ENCODE measurements around the gene ENPP1. TPM values are rescaled to one million over a fixed set of nuclear protein-coding genes. Genes with fewer than 3 reads are reported as not detected.

Gene ENPP1
- total RNA-seq, 6 donors from 2014 or later = 0.89 to 2.4 (median 1.5) TPM

GRCh38 chr6:131916847-131917246 is 109.0 kb downstream of the ENPP1 start:
- H3K27me3 ChIP-seq = no peaks in the 10 kb centered on the region
- no peaks in the 10 kb centered on the region for H3K4me1 ChIP-seq
- WGBS, 2 donors = 70 to 77% methylated on average over 2 of the region's 2 CpGs
- no peak for TF ChIP-seq POLR2AphosphoS5 (IDR thresholded peaks at IDR 0.05)
- H3K36me3 ChIP-seq = no peaks in the 10 kb centered on the region
- ATAC-seq (ENCODE audit: low FRiP score in 2 of 2) (no peak), DNase-seq (no peak)
- no peak overlapping the region for H3K4me3 ChIP-seq
- no peaks in the 10 kb centered on the region for H3K9me3 ChIP-seq
- H3K27ac ChIP-seq = no peak overlapping the region

GRCh38 chr6:131917318-131917717 is 109.5 kb downstream of the ENPP1 start:
- 61 to 65% methylated on average over 2 of the region's 2 CpGs for WGBS, 2 donors
- Histone ChIP-seq H3K27me3 (no peaks in the 10 kb centered on the region), H3K4me1 (no peaks in the 10 kb centered on the region), H3K27ac (no peak overlapping the region), H3K9me3 (no peaks in the 10 kb centered on the region), H3K4me3 (no peak overlapping the region), H3K36me3 (no peaks in the 10 kb centered on the region)
- no peak for DNase-seq
- ATAC-seq (ENCODE audit: low FRiP score in 2 of 2) = no peak
- TF ChIP-seq CTCF (IDR thresholded peaks at IDR 0.05) (no peak), POLR2AphosphoS5 (IDR thresholded peaks at IDR 0.05) (no peak), POLR2A (IDR thresholded peaks at IDR 0.05) (no peak), EP300 (IDR thresholded peaks at IDR 0.05) (no peak)

GRCh38 chr6:131917763-131918649 is 110.2 kb downstream of the ENPP1 start:
- Histone ChIP-seq H3K27me3 (no peaks in the 10 kb centered on the region), H3K4me1 (no peaks in the 10 kb centered on the region), H3K27ac (no peak overlapping the region), H3K36me3 (no peaks in the 10 kb centered on the region), H3K4me3 (no peak overlapping the region), H3K9me3 (no peaks in the 10 kb centered on the region)
- DNase-seq (no peak), ATAC-seq (ENCODE audit: low FRiP score in 2 of 2) (no peak)
- TF ChIP-seq POLR2AphosphoS5 (IDR thresholded peaks at IDR 0.05) = no peak
- no peak for TF ChIP-seq EP300 (IDR thresholded peaks at IDR 0.05)
- TF ChIP-seq CTCF (IDR thresholded peaks at IDR 0.05) = no peak
- no peak for TF ChIP-seq POLR2A (IDR thresholded peaks at IDR 0.05)
- 72 to 76% methylated on average over 6 of the region's 6 CpGs for WGBS, 2 donors

GRCh38 chr6:131918650-131919355 is 111.0 kb downstream of the ENPP1 start:
- ATAC-seq (ENCODE audit: low FRiP score in 2 of 2) = peak in 1 of 2 donors; percentile 46
- DNase-seq = peak in 1 of 2 donors; percentile 37
- no peaks in the 10 kb centered on the region for H3K36me3 ChIP-seq

More at GRCh38 chr6:131918650-131919355, 111.0 kb downstream of the ENPP1 start:
- Histone ChIP-seq H3K4me3 (no peak overlapping the region), H3K4me1 (no peaks in the 10 kb centered on the region), H3K27me3 (no peaks in the 10 kb centered on the region), H3K9me3 (peaks cover 0 to 6% (median 2%) of the 10 kb centered on the region in 4 donors), H3K27ac (no peak overlapping the region)
- TF ChIP-seq POLR2AphosphoS5 (IDR thresholded peaks at IDR 0.05) = no peak
- TF ChIP-seq CTCF (IDR thresholded peaks at IDR 0.05) = no peak
- TF ChIP-seq POLR2A (IDR thresholded peaks at IDR 0.05) = no peak
- TF ChIP-seq EP300 (IDR thresholded peaks at IDR 0.05) = no peak
- WGBS, 2 donors = 76 to 86% methylated on average over 6 to 9 of the region's 9 CpGs

Data from upper lobe of left lung (tissue), 6 donors.